HG03354 (cell line): ENCODE results near the gene ZMPSTE24.

Experiments used
- ATAC-seq: cut with Tn5 transposase; IDR thresholded peaks from one replicate; pipeline ENCODE4 v1.9.1; 2021; ENCODE audit warnings: mild to moderate bottlenecking; ENCODE audit not compliant: unreplicated experiment, poor library complexity, severe bottlenecking

Gene ZMPSTE24

GRCh38 chr1:40301066-40301465 lies 43.0 kb downstream of the ZMPSTE24 start:
- ATAC-seq, result no peak

GRCh38 chr1:40301541-40302299 lies 43.7 kb downstream of the ZMPSTE24 start:
- no peak for ATAC-seq

- ATAC-seq, result no peak
These were observed 44.4 kb downstream of the ZMPSTE24 start for GRCh38 chr1:40302475-40302874.

GRCh38 chr1:40303051-40303771 lies 45.2 kb downstream of the ZMPSTE24 start:
- no peak for ATAC-seq

GRCh38 chr1:40303790-40304189 lies 45.8 kb downstream of the ZMPSTE24 start:
- no peak for ATAC-seq

GRCh38 chr1:40305451-40305850 lies 47.4 kb downstream of the ZMPSTE24 start:
- no peak for ATAC-seq

GRCh38 chr1:40305871-40306270 lies 47.8 kb downstream of the ZMPSTE24 start:
- ATAC-seq, result no peak

GRCh38 chr1:40306296-40306695 lies 48.3 kb downstream of the ZMPSTE24 start:
- no peak for ATAC-seq

- ATAC-seq, result no peak
These were observed 49.1 kb downstream of the ZMPSTE24 start for GRCh38 chr1:40307186-40307585.

GRCh38 chr1:40308036-40308727 lies 50.1 kb downstream of the ZMPSTE24 start:
- no peak for ATAC-seq

GRCh38 chr1:40309374-40310128 lies 51.5 kb downstream of the ZMPSTE24 start:
- ATAC-seq, result no peak

GRCh38 chr1:40310129-40310461 lies 52.1 kb downstream of the ZMPSTE24 start:
- ATAC-seq, result no peak

- ATAC-seq, result no peak
These were observed 53.1 kb downstream of the ZMPSTE24 start for GRCh38 chr1:40310983-40311642.

GRCh38 chr1:40311692-40312091 lies 53.7 kb downstream of the ZMPSTE24 start:
- no peak for ATAC-seq

- ATAC-seq, result peak; percentile 39
These were observed 54.5 kb downstream of the ZMPSTE24 start for GRCh38 chr1:40312238-40313205.

GRCh38 chr1:40313329-40313957 lies 55.4 kb downstream of the ZMPSTE24 start:
- ATAC-seq, result peak; percentile 48

- no peak for ATAC-seq
These were observed 56.1 kb downstream of the ZMPSTE24 start for GRCh38 chr1:40313958-40314720.
